Right atrium auricular region (tissue), 2 donors: ENCODE results near the gene CSGALNACT2. TPM values are rescaled to one million over a fixed set of nuclear protein-coding genes. Genes with fewer than 3 reads are reported as not detected.
A peak's percentile ranks its signal among the peaks of the same experiment; 100 is the strongest.

Experiments used
- DNase-seq: peaks from one replicate; pipeline ENCODE4 v3.0.0-alpha.2; 2019; ENCODE audit warnings: low spot score
- H3K27ac ChIP-seq, 2 donors: fragments of 200-600 bp; sonication (generic); 1 replicate in 1 of 2; 2 replicates in 1 of 2; pipeline ENCODE4 v1.5.1; 2016 to 2019
- H3K27me3 ChIP-seq, 2 donors: fragments of 200-600 bp; sonication (generic); one replicate each; pipeline versions ENCODE4 v1.5.1 to v1.6.0; 2017 to 2019
- H3K36me3 ChIP-seq: fragments of 200-600 bp; sonication (generic); one replicate; pipeline ENCODE4 v1.5.1; 2016
- H3K4me1 ChIP-seq, 2 donors: fragments of 200-600 bp; sonication (generic); one replicate each; pipeline versions ENCODE4 v1.5.1 to v1.6.0; 2017 to 2019
- H3K4me3 ChIP-seq, 2 donors: fragments of 200-600 bp; sonication (generic); 1 replicate in 1 of 2; 2 replicates in 1 of 2; pipeline ENCODE4 v1.5.1; 2017 to 2019; ENCODE audit warnings: mild to moderate bottlenecking in 1 of 2, moderate library complexity in 1 of 2
- H3K9me3 ChIP-seq, 2 donors: fragments of 200-600 bp; sonication (generic); one replicate each; pipeline ENCODE4 v1.5.1; 2019
- total RNA-seq, 2 donors: library from RNA; depleted of rRNA; stranded (reverse); fragments of >200 nt; gene quantifications; one replicate each; pipeline ENCODE4 v1.1.0, GENCODE V29; 2016
- TF ChIP-seq, protein P1 (sequence below), 2 donors: fragments of 200-600 bp; sonication (generic); IDR thresholded peaks; one replicate each; pipeline ENCODE4 v1.5.1; 2019; ENCODE audit warnings: antibody characterized with exemption in 2 of 2

CSGALNACT2 gene
- total RNA-seq, 2 donors from 2014 or later: 10.0 to 14.9 TPM

DNA sequence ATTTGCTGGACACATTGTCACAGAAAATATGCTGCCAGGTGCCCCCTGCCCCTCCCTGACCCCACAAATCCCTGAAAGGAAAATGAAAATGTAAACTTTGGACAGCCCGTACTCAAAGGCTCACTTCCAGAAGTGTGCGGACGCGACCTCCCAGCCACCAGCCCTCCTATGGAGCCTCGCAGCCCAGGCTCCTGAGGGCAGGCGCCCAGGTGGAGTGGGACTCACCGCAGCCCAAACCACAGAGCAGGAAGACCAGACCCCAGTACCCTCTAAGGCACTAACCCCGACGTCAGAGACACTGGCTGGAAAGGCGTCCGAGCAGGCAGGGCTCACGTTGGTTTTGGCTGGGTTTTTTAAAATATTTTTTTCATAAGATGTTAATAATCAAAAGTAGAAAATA lies 57.3 kb downstream of the CSGALNACT2 start:
- no peak overlapping the region for H3K4me3 ChIP-seq
- peak; percentile 44 for DNase-seq

GRCh38 chr10:43196131-43196980 lies 58.1 kb downstream of the CSGALNACT2 start:
- no peaks in the 10 kb centered on the region for H3K9me3 ChIP-seq
- H3K27me3 ChIP-seq: no peaks in the 10 kb centered on the region
- H3K36me3 ChIP-seq: no peaks in the 10 kb centered on the region
- H3K27ac ChIP-seq: no peak overlapping the region
- H3K4me1 ChIP-seq: no peaks in the 10 kb centered on the region
- no peak overlapping the region for H3K4me3 ChIP-seq
- TF ChIP-seq, protein P1, sequence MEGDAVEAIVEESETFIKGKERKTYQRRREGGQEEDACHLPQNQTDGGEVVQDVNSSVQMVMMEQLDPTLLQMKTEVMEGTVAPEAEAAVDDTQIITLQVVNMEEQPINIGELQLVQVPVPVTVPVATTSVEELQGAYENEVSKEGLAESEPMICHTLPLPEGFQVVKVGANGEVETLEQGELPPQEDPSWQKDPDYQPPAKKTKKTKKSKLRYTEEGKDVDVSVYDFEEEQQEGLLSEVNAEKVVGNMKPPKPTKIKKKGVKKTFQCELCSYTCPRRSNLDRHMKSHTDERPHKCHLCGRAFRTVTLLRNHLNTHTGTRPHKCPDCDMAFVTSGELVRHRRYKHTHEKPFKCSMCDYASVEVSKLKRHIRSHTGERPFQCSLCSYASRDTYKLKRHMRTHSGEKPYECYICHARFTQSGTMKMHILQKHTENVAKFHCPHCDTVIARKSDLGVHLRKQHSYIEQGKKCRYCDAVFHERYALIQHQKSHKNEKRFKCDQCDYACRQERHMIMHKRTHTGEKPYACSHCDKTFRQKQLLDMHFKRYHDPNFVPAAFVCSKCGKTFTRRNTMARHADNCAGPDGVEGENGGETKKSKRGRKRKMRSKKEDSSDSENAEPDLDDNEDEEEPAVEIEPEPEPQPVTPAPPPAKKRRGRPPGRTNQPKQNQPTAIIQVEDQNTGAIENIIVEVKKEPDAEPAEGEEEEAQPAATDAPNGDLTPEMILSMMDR (IDR thresholded peaks at IDR 0.05): no peak
- peak; percentile 50 for DNase-seq

More for the DNA sequence above, 57.3 kb downstream of the CSGALNACT2 start:
- H3K36me3 ChIP-seq: no peaks in the 10 kb centered on the region
- TF ChIP-seq, protein P1 (IDR thresholded peaks at IDR 0.05): no peak
- H3K27ac ChIP-seq: no peak overlapping the region
- H3K4me1 ChIP-seq: no peaks in the 10 kb centered on the region
- no peaks in the 10 kb centered on the region for H3K27me3 ChIP-seq
- no peaks in the 10 kb centered on the region for H3K9me3 ChIP-seq

- H3K4me1 ChIP-seq: peaks cover 0 to 7% of the 10 kb centered on the region in 2 donors
- no peaks in the 10 kb centered on the region for H3K27me3 ChIP-seq
- no peak overlapping the region for H3K27ac ChIP-seq
- no peaks in the 10 kb centered on the region for H3K36me3 ChIP-seq
- H3K4me3 ChIP-seq: no peak overlapping the region
- no peaks in the 10 kb centered on the region for H3K9me3 ChIP-seq
- TF ChIP-seq, protein P1 (IDR thresholded peaks at IDR 0.05): no peak
- peak; percentile 43 for DNase-seq
Measured at GRCh38 chr10:43196981-43197833, 59.0 kb downstream of the CSGALNACT2 start.

DNA sequence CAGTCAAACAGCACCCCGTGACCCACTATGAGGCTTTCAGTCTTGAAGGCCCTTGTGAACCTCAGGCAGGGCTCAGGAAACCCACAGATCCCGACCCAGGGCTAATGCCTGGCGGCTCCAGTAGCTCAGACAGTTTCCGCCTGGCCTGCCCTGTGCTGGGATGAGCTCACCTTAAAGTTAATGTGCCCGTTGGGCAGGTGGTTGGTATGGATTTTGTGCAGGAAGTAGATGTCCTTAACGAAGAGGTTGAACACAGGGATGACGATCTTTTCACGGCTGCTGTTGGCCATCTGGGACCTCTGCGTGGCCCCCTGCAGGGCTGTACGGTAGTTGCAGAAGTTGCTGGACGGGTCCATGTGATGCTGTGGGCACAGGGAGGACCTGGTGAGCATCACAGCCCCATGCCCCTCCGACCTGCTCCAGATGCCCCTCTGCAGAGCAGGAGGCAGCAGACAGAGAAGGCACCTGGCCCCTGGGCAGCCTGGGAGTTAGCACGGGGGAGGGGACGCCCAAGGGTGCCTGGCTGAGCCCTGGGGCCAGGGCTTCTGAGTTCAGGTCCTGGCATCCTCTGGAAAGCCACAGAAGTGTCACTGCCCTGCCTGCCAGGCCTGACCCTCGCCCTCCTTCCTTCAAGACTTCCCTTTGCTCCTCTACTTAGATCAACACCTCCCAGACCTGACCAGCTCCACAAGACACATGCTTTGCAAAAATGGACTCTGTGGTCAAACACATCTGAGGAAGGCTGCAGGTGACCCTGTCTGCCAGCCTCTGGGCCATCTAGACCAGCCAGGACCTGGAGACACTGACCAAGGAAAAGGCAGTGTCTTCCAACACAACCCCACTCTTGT lies 59.8 kb downstream of the CSGALNACT2 start:
- TF ChIP-seq, protein P1 (IDR thresholded peaks at IDR 0.05): peak in 1 of 2 donors; percentile 16
- no peak overlapping the region for H3K4me3 ChIP-seq
- no peaks in the 10 kb centered on the region for H3K27me3 ChIP-seq
- no peak overlapping the region for H3K27ac ChIP-seq
- H3K36me3 ChIP-seq: no peaks in the 10 kb centered on the region
- H3K9me3 ChIP-seq: no peaks in the 10 kb centered on the region
- peaks cover 0 to 15% of the 10 kb centered on the region in 2 donors for H3K4me1 ChIP-seq
- DNase-seq: peak; percentile 38

- H3K27me3 ChIP-seq: no peaks in the 10 kb centered on the region
- TF ChIP-seq, protein P1 (IDR thresholded peaks at IDR 0.05): no peak
- H3K4me3 ChIP-seq: no peak overlapping the region
- H3K27ac ChIP-seq: no peak overlapping the region
- peaks cover 0 to 15% of the 10 kb centered on the region in 2 donors for H3K4me1 ChIP-seq
- DNase-seq: no peak
- H3K36me3 ChIP-seq: no peaks in the 10 kb centered on the region
- no peaks in the 10 kb centered on the region for H3K9me3 ChIP-seq
Measured at GRCh38 chr10:43198682-43199005, 60.4 kb downstream of the CSGALNACT2 start.
